ENCODE results near the gene CLTC. TPM values are rescaled to one million over a fixed set of nuclear protein-coding genes. Genes with fewer than 3 reads are reported as not detected.

Gene CLTC
- total RNA-seq, 2 experiments from 2014 or later = 126 to 162 TPM

DNA sequence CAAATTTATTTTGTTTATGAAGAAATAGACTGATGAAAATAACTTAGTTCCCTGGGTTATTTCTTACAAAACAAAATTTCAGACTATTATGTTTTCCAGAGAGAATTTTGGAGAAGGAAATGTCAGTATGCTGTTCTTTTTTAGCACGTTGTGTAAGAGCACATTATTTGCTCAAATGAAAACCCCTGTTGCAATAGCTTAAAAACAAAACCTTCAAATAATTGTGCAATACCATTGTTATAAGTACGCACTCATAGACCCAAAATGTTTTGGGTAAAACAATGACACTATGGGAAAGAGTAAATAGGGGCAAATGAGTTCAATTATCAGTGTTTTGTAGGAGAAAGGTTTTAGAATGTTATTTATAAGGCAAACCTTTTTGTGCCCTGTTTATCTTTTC lies 106.0 kb downstream of the CLTC start:
- DNase-seq (no peak), ATAC-seq (no peak)
- CTCF ChIA-PET = interaction anchor here (1.0 kb wide), 1 partner anchor 17 kb away, joined by 5 read pairs; no protein-coding TSS in a partner anchor
- H3K9me3 Mint-ChIP-seq (ENCODE audit: low read depth) = no peaks in the 10 kb centered on the region
- H3K27ac Mint-ChIP-seq = no peak overlapping the region
- H3K36me3 Mint-ChIP-seq = peaks cover 4% of the 10 kb centered on the region
- no peak overlapping the region for H3K4me3 Mint-ChIP-seq
- H3K27me3 Mint-ChIP-seq = no peaks in the 10 kb centered on the region
- H3K4me1 Mint-ChIP-seq = peaks cover 13% of the 10 kb centered on the region

DNA sequence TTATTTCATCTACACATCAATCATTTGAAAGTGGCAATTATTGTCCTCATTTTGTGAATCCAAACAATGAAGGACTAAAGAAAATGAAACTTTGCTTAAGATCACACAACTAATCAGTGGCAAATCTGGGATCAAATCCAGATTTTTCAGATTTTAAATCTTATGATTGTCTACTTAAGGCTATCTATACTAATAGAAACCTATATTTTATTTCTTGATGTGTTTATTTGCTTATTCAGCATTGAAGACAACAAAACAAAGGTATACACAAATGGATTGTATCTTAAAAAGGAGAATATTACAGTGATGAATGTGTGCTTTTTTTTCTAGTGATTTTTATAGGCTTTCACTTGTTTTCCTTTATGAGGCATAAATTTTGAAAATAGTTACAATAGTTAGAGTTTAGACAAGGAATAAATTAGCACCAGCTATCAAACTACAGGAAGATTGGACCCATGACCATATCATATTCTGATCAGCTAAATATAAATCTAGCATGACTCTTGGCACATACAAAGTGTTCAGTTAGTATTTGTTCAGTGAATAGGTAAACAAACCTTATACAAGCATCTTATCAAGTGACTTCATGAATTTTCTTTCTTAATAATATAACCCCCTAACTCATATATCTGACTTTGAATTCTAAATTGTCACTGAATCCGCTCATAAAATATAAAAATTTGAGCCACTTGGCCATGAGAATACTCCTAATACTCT lies 108.3 kb downstream of the CLTC start:
- H3K9me3 Mint-ChIP-seq (ENCODE audit: low read depth) = no peaks in the 10 kb centered on the region
- no peak for ATAC-seq
- no peak overlapping the region for H3K4me3 Mint-ChIP-seq
- DNase-seq = no peak
- H3K36me3 Mint-ChIP-seq = peaks cover 10% of the 10 kb centered on the region
- H3K27ac Mint-ChIP-seq = no peak overlapping the region
- H3K4me1 Mint-ChIP-seq = peaks cover 12% of the 10 kb centered on the region
- CTCF ChIA-PET = interaction anchor here (1.2 kb wide), 1 partner anchor 20 kb away, joined by 3 read pairs; no protein-coding TSS in a partner anchor
- H3K27me3 Mint-ChIP-seq = no peaks in the 10 kb centered on the region

DNA sequence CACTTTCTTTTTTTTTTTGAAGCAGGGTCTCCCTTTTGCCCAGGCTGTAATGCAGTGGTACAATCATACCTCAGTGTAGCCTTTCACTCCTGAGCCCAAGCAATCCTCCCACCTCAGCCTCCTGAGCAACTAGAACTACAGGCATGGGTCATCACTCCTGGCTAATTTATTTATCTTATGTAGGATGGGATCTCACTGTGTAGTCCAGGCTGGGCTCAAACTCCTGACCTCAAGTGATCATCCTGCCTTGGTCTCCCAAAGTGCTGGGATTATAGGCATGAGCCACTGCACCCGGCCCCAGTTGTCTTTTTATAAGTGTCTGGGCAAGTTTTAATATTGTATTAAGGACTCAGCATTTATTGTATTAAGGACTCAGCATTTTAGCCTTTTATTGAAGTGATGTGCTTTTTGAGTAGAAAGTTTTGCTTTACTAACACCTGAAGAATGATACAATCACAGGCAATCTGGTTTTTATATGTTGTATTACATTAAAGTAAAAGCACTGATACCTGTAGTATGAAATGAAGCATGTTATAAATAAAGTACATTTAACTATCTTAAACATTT lies 110.7 kb downstream of the CLTC start:
- CTCF ChIA-PET = no interaction called here
- no peak for DNase-seq
- H3K36me3 Mint-ChIP-seq = peaks cover 8% of the 10 kb centered on the region
- no peaks in the 10 kb centered on the region for H3K27me3 Mint-ChIP-seq
- no peak for ATAC-seq
- no peak overlapping the region for H3K27ac Mint-ChIP-seq
- no peaks in the 10 kb centered on the region for H3K9me3 Mint-ChIP-seq (ENCODE audit: low read depth)
- peaks cover 9% of the 10 kb centered on the region for H3K4me1 Mint-ChIP-seq
- H3K4me3 Mint-ChIP-seq = no peak overlapping the region

DNA sequence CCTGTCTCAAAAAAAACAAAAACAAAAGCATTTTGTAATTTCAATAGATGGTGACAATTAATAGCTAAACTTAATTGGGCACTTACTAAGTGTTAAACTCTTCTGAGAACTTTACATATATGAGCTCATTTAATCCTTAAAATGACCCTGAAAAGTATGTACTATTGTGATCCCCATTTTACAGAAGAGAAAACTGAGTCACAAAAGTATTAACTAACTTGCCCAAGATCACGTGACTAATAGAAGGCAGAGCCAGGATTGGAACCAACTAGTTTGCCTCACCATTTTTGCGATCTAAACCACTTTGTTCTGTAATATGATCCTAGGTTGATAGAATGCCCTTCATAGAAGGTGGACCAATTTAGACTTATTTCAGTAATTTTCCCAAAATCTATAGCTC lies 114.0 kb downstream of the CLTC start:
- no peak overlapping the region for H3K27ac Mint-ChIP-seq
- CTCF ChIA-PET = interaction anchor here (0.7 to 3.0 kb wide), 4 partner anchors 12 to 126 kb away, joined by 3 to 12 read pairs (median 5); no protein-coding TSS in a partner anchor
- H3K27me3 Mint-ChIP-seq = no peaks in the 10 kb centered on the region
- peaks cover 8% of the 10 kb centered on the region for H3K4me1 Mint-ChIP-seq
- H3K36me3 Mint-ChIP-seq = peaks cover 11% of the 10 kb centered on the region
- DNase-seq = no peak
- no peaks in the 10 kb centered on the region for H3K9me3 Mint-ChIP-seq (ENCODE audit: low read depth)
- no peak overlapping the region for H3K4me3 Mint-ChIP-seq
- ATAC-seq = no peak

DNA sequence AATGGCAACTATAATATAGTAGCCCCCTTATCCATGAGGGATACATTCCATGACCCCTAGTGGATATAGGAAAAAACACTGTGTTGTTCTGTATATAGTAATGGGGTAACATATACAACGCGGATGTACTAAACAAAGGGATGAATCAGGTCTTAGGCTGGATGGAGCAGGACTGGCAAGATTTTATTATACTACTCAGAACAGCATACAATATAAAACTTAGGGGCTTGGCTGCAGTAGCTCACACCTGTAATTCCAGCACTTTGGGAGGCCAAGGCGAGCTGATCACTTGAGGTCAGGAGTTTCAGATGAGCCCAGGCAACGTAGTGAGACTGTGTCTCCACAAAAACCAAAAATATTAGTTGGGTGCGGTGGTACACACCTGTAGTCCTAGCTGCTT lies 114.5 kb downstream of the CLTC start:
- CTCF ChIA-PET = interaction anchor here (0.7 to 3.0 kb wide), 4 partner anchors 11 to 125 kb away, joined by 3 to 12 read pairs (median 5); no protein-coding TSS in a partner anchor

DNA sequence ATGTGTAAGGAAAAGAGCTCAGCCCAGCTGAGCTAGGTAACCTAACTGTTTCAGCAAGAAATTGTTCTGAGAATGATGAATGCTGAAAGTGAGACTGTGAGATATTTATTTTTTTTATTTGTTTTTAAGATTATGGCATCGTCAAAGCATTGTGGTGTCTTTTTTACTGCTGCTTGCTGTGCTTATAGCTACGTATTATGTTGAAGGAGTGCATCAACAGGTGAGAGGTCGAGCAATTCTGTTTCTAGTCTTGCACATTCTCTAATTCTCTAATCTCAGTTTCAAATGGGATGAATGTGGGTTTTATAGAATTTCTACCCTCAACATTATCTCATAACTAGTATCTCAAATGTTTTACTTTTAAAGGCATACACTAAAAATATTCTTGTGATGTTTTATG lies 117.6 kb downstream of the CLTC start:
- H3K27ac Mint-ChIP-seq = no peak overlapping the region
- H3K36me3 Mint-ChIP-seq = peaks cover 14% of the 10 kb centered on the region
- DNase-seq = no peak
- no peaks in the 10 kb centered on the region for H3K9me3 Mint-ChIP-seq (ENCODE audit: low read depth)
- H3K4me1 Mint-ChIP-seq = no peaks in the 10 kb centered on the region
- H3K4me3 Mint-ChIP-seq = no peak overlapping the region
- H3K27me3 Mint-ChIP-seq = no peaks in the 10 kb centered on the region
- CTCF ChIA-PET = interaction anchor here (1.1 kb wide), 1 partner anchor 426 kb away, joined by 3 read pairs; no protein-coding TSS in a partner anchor
- ATAC-seq = no peak

More for the DNA sequence above, 114.5 kb downstream of the CLTC start:
- no peak for DNase-seq
- no peaks in the 10 kb centered on the region for H3K27me3 Mint-ChIP-seq
- H3K4me1 Mint-ChIP-seq = peaks cover 7% of the 10 kb centered on the region
- ATAC-seq = no peak
- no peak overlapping the region for H3K27ac Mint-ChIP-seq
- H3K4me3 Mint-ChIP-seq = no peak overlapping the region
- H3K9me3 Mint-ChIP-seq (ENCODE audit: low read depth) = no peaks in the 10 kb centered on the region
- H3K36me3 Mint-ChIP-seq = peaks cover 11% of the 10 kb centered on the region

DNA sequence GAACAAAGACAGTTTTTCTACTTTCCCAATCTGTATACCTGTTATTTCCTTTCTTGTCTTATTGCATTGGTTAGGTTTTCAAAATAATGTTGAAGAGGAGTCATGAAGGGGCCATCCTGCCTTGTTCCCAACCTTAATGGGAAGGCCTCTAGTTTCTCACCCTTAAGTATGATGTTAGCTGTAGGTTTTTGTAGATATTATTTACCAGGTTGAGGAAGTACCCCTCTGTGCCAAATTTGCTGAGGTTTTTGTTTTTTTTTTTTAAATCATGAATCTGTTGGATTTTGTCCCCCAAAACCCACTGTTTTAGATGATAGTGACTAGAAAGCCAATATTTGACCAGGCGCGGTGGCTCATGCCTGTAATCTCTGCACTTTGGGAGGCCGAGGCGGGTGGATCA lies 124.1 kb downstream of the CLTC start:
- CTCF ChIA-PET = interaction anchor here (2.8 kb wide), 1 partner anchor 11 kb away, joined by 12 read pairs; no protein-coding TSS in a partner anchor
- no peaks in the 10 kb centered on the region for H3K27me3 Mint-ChIP-seq
- H3K36me3 Mint-ChIP-seq = peaks cover 16% of the 10 kb centered on the region
- H3K9me3 Mint-ChIP-seq (ENCODE audit: low read depth) = no peaks in the 10 kb centered on the region
- no peak overlapping the region for H3K4me3 Mint-ChIP-seq
- no peak for DNase-seq
- H3K4me1 Mint-ChIP-seq = peaks cover 9% of the 10 kb centered on the region
- ATAC-seq = no peak
- no peak overlapping the region for H3K27ac Mint-ChIP-seq

DNA sequence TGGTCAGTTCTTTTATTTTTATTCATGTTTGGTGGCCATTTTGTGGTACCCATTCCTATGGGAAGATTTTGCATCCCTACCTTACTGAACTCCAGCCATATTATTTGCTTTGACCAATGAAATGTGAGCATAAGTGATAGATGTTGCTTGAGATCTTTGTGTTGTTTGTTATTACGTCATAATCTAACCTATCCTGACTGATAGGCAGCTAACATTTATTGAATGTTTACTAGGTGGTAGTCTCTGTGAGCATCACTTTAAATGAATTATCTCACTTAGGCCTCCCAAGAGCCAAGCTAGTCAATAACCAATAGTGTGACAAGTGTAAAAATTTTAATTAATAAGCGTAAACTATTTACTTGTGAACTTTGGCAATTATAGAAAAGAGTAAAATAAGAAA lies 125.3 kb downstream of the CLTC start:
- Mint-ChIP-seq H3K4me1 (peaks cover 10% of the 10 kb centered on the region), H3K36me3 (peaks cover 16% of the 10 kb centered on the region), H3K27me3 (no peaks in the 10 kb centered on the region), H3K4me3 (no peak overlapping the region), H3K27ac (no peak overlapping the region), H3K9me3 (ENCODE audit: low read depth) (no peaks in the 10 kb centered on the region)
- ATAC-seq (no peak), DNase-seq (no peak)
- CTCF ChIA-PET = interaction anchor here (0.5 to 5.0 kb wide), 10 partner anchors 10 to 434 kb away, joined by 3 to 27 read pairs (median 3); no protein-coding TSS in a partner anchor

Other genes starting within 250 kb of the CLTC start
- gene DHX40, start 54.3 kb upstream of the CLTC start, total RNA-seq = 10 to 100 TPM; 17.1 to 18.0 TPM
- 10 to 100 TPM; 28.2 to 37.8 TPM for gene PTRH2, start 87.5 kb downstream of the CLTC start, total RNA-seq
- gene VMP1, start 87.8 kb downstream of the CLTC start, total RNA-seq = 100 to 1,000 TPM; 279 to 396 TPM

All from activated CD8-positive, alpha-beta memory T cell treated with anti-CD3 and anti-CD28 coated beads, Interleukin-2, amount 10 ng/mL, durations not matched to agents 7 days and 5 days (primary cell).